Sigmoid colon (tissue), 7 donors: Measurements from ENCODE around the gene ZNF521. TPM values are rescaled to one million over a fixed set of nuclear protein-coding genes. Genes with fewer than 3 reads are reported as not detected.

Experiments used
- DNase-seq: peaks from one replicate; pipeline ENCODE4 v3.0.0-alpha.2; 2019
- H3K27ac ChIP-seq, 4 donors: fragments of 200-600 bp; sonication (generic); one replicate each; pipeline ENCODE4 v1.5.1; 2016 to 2019; ENCODE audit warnings: mild to moderate bottlenecking in 1 of 4
- H3K27me3 ChIP-seq, 3 donors: fragments of 200-600 bp; sonication (generic); one replicate each; pipeline ENCODE4 v1.5.1; 2019; ENCODE audit warnings: mild to moderate bottlenecking in 1 of 3
- H3K36me3 ChIP-seq, 4 donors: fragments of 200-600 bp; sonication (generic); one replicate each; pipeline ENCODE4 v1.5.1; 2016 to 2019
- H3K4me1 ChIP-seq, 4 donors: fragments of 200-600 bp; sonication (generic); one replicate each; pipeline ENCODE4 v1.5.1; 2017 to 2019
- H3K4me3 ChIP-seq, 4 donors: fragments of 200-600 bp; sonication (generic); one replicate each; pipeline ENCODE4 v1.5.1; 2017 to 2019; ENCODE audit warnings: mild to moderate bottlenecking in 2 of 4, moderate library complexity in 1 of 4
- H3K9me3 ChIP-seq, 4 donors: fragments of 200-600 bp in 3 of 4; sonication (generic) in 3 of 4; one replicate each; pipeline versions ENCODE4 v1.5.1 to v1.6.1; 2013 to 2019
- EP300 ChIP-seq, 4 donors: sonication (generic); formaldehyde crosslinking; IDR thresholded peaks; one replicate each; pipeline ENCODE4 v1.6.1; 2017; ENCODE audit warnings: antibody characterized with exemption in 4 of 4
- POLR2A ChIP-seq, 2 donors: fragments of 450-650 bp; IDR thresholded peaks; one replicate each; pipeline ENCODE4 v1.6.1; 2016; ENCODE audit warnings: antibody characterized with exemption in 2 of 2, mild to moderate bottlenecking in 2 of 2, moderate library complexity in 2 of 2
- POLR2AphosphoS5 ChIP-seq, 4 donors: sonication (generic); formaldehyde crosslinking; IDR thresholded peaks; one replicate each; pipeline ENCODE4 v1.6.1; 2017; ENCODE audit warnings: antibody characterized with exemption in 4 of 4
- WGBS, 2 donors: extraction: QIAGEN DNeasy Blood & Tissue Kit; methylation state at CpG; one replicate each; pipeline ENCODE4 v1.1.7; 2013; 5-methylcytosine and 5-hydroxymethylcytosine counted together
- intact Hi-C: fragments of 100-400 bp; cut with DNase I; formaldehyde crosslinking; loops from one replicate; pipeline ENCODE4 v1.15.1; 2023
- polyA plus RNA-seq, 3 donors: library from polyadenylated mRNA; stranded (reverse); fragments of 200-250 nt; gene quantifications; one replicate each; pipeline ENCODE4 v1.2.3, GENCODE V29; 2013
- total RNA-seq, 4 donors: library from RNA; depleted of rRNA; stranded (reverse); fragments of >200 nt; gene quantifications; one replicate each; pipeline ENCODE4 v1.1.0, GENCODE V29; 2016
- TF ChIP-seq, protein P1 (sequence below), 4 experiments: fragments of 450-650 bp in 3 of 4; fragments of 200-600 bp in 1 of 4; IDR thresholded peaks; one replicate each; pipeline ENCODE4 v1.5.1; 2016 to 2019; ENCODE audit warnings: antibody characterized with exemption in 4 of 4, mild to moderate bottlenecking in 3 of 4, moderate library complexity in 2 of 4
- donor health status: healthy with polysubstance abuse.
- donor health status: Bipolar disorder and iron deficiency.
- donor health status: healthy.

The ZNF521 gene
- total and polyA plus RNA-seq, 7 donors, result 0.69 to 40.2 (median 12.0) TPM

DNA sequence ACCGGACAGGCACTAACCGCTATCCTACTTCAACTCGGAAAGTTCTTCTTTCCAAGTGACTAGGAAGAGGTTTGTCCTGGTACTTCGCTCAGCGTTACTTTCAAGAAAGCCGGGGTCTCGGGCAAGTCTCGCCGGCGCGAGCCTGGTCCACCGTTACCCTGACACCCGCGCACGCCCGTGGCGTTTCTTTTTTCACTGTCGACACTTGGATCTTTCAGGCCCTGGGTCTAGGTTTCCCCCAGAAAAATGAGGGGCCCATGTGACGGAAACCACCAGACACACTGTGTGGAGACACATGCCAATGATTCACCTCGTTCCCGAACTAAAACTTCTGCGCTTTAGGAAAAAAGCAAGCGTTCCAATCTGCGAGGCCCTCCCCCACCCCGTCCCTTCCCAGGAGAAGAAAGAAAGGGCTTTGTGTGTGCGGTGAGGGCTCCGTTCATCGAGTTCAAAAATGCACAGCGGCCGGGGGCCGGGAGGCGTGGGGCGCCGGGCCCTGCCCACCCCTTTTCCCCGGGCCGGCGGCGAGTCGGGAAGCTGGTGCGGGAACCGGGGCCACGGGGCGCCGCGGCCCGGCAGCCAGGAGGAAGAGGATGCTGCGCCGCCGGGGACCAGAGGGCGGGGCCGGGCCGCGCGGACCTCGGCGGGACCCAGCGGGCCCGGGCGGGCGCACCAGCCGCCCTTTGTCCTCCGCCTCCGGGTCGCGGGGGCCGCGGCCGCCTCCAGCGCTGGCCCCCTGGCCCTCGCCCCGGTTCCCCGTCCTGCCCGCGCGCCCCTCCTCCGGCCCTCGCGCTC is 2.6 kb downstream of the ZNF521 start:
- Histone ChIP-seq H3K9me3 (no peaks in the 10 kb centered on the region), H3K4me1 (peaks cover 0 to 21% (median 4%) of the 10 kb centered on the region in 4 donors), H3K27ac (peak overlapping the region; percentile 85 to 92 (median 88)), H3K4me3 (peak overlapping the region; percentile 56 to 77 (median 65)), H3K27me3 (peaks cover 0 to 4% (median 0%) of the 10 kb centered on the region in 3 donors), H3K36me3 (no peaks in the 10 kb centered on the region)
- peak; percentile 70 for DNase-seq
- 2 to 4% methylated on average over 78 of the region's 78 CpGs for WGBS, 2 donors
- intact Hi-C loops, result no loop called here
- TF ChIP-seq, protein P1, sequence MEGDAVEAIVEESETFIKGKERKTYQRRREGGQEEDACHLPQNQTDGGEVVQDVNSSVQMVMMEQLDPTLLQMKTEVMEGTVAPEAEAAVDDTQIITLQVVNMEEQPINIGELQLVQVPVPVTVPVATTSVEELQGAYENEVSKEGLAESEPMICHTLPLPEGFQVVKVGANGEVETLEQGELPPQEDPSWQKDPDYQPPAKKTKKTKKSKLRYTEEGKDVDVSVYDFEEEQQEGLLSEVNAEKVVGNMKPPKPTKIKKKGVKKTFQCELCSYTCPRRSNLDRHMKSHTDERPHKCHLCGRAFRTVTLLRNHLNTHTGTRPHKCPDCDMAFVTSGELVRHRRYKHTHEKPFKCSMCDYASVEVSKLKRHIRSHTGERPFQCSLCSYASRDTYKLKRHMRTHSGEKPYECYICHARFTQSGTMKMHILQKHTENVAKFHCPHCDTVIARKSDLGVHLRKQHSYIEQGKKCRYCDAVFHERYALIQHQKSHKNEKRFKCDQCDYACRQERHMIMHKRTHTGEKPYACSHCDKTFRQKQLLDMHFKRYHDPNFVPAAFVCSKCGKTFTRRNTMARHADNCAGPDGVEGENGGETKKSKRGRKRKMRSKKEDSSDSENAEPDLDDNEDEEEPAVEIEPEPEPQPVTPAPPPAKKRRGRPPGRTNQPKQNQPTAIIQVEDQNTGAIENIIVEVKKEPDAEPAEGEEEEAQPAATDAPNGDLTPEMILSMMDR (IDR thresholded peaks at IDR 0.05), result no peak
- TF ChIP-seq POLR2A (IDR thresholded peaks at IDR 0.05), result no peak
- no peak for TF ChIP-seq POLR2AphosphoS5 (IDR thresholded peaks at IDR 0.05)
- TF ChIP-seq EP300 (IDR thresholded peaks at IDR 0.05), result no peak

DNA sequence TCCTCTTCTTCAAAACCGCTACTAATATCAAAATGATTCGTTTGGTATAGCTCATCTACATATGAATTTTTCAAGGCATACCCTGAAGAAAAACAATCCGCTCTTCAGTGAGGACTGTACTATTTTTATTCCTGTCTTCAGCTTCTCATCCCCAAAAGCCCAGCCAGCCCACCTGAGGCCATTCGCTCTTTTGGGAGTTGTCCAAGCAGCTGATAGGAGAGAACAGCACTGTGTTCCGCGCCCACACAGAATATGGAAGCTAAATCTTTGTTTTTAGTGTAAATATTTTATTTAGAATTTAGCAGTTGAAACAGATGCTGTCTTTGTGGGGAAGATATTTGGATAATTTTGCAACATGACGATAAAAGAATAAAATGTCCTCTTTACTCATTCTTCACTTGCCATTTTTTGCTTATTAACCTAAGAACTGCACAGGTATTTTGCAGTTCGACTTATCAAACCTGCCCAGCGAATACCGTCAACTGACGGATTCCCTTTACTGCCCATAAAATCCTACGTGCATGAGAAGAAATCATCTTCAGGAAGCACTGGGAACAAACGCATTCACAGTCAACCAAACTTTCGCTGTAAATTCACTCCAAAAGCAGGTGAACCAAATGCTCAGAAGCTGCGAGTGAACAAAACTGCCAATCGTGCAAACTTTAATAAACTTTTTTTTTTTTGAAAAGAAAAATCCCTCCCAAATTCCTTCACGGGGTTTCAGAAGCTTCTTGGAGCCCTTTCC is 3.4 kb downstream of the ZNF521 start:
- TF ChIP-seq EP300 (IDR thresholded peaks at IDR 0.05) (no peak), POLR2AphosphoS5 (IDR thresholded peaks at IDR 0.05) (no peak), POLR2A (IDR thresholded peaks at IDR 0.05) (no peak)
- TF ChIP-seq, protein P1 (IDR thresholded peaks at IDR 0.05), result no peak
- H3K9me3 ChIP-seq, result no peaks in the 10 kb centered on the region
- no peak for DNase-seq
- 41 to 50% methylated on average over 17 of the region's 17 CpGs for WGBS, 2 donors
- peak overlapping the region; percentile 40 to 77 (median 65) for H3K4me3 ChIP-seq
- intact Hi-C loops, result no loop called here
- H3K27me3 ChIP-seq, result peaks cover 0 to 4% (median 0%) of the 10 kb centered on the region in 3 donors
- H3K27ac ChIP-seq, result peak overlapping the region; percentile 85 to 92 (median 88)
- peaks cover 0 to 21% (median 4%) of the 10 kb centered on the region in 4 donors for H3K4me1 ChIP-seq
- H3K36me3 ChIP-seq, result no peaks in the 10 kb centered on the region

DNA sequence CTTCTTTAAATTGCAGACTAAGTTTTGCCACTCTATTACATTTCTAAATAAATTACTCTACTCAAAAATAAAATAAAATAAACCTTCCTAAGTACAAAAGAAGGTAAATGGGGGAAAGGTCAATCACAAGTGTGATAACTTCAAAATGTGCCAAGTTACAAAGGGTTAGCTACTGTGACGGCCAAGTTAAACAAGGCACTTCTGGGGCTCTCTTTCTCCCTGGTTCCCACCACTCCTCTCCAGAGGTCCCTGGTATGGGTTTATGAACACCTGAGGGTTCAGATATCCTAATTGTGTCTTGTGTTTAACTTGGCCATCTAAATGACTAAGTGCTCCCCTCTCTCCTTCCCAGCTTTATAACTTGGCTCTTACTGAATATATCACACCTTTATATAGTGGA is 5.4 kb downstream of the ZNF521 start:
- no peak for DNase-seq
- peak overlapping the region in 2 of 4 donors; percentile 6 to 13 for H3K27ac ChIP-seq

DNA sequence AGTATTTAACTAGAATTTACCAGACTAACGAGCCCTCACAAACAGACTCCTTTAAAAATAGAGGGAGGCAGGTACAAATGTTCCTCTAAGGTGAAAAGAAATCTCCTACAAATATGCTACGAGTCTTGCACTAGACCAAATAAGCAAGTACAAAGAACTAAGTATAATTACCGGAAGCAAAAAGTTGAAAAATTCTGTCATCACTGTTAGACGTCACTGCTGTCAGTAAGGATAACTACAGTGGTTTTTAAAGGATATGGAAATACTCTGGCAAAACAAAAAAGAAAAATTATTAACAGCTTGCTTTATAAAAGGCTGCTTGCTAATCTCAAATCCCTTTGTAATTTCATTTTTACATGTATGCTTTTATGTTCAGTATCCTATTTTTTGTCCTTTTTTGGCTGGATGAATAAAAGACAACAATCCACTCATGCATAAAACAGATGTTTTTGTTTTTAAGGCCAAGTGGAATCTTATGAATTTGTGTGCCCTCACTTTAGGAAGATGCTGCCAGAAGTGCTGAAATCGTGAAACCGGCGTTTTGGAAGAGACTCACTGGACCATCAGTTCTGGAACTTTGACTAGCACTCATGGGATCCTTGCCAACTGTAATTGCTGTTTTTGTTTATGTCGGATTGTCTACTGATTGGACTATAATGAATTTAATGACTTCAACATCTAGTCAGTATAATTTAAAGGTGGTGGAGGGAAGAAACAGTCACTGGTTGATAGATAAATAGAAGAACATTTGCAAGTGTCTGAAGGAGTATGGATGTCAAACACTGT is 6.7 kb downstream of the ZNF521 start:
- TF ChIP-seq POLR2A (IDR thresholded peaks at IDR 0.05) (no peak), POLR2AphosphoS5 (IDR thresholded peaks at IDR 0.05) (no peak)
- 50 to 74% methylated on average over 8 of the region's 8 CpGs for WGBS, 2 donors
- no peaks in the 10 kb centered on the region for H3K9me3 ChIP-seq
- H3K36me3 ChIP-seq, result no peaks in the 10 kb centered on the region
- intact Hi-C loops, result no loop called here
- DNase-seq, result no peak
- H3K4me1 ChIP-seq, result peaks cover 0 to 11% (median 0%) of the 10 kb centered on the region in 4 donors
- H3K27ac ChIP-seq, result peak overlapping the region in 1 of 4 donors; percentile 24
- H3K4me3 ChIP-seq, result no peak overlapping the region
- H3K27me3 ChIP-seq, result peaks cover 0 to 4% (median 0%) of the 10 kb centered on the region in 3 donors

More for the DNA sequence above, 5.4 kb downstream of the ZNF521 start:
- peaks cover 0 to 17% (median 0%) of the 10 kb centered on the region in 4 donors for H3K4me1 ChIP-seq
- H3K27me3 ChIP-seq, result peaks cover 0 to 4% (median 0%) of the 10 kb centered on the region in 3 donors
- 33 to 81% methylated on average over 1 of the region's 1 CpG for WGBS, 2 donors
- no peaks in the 10 kb centered on the region for H3K9me3 ChIP-seq
- TF ChIP-seq EP300 (IDR thresholded peaks at IDR 0.05) (no peak), POLR2AphosphoS5 (IDR thresholded peaks at IDR 0.05) (no peak)
- intact Hi-C loops, result no loop called here
- no peaks in the 10 kb centered on the region for H3K36me3 ChIP-seq
- no peak overlapping the region for H3K4me3 ChIP-seq

DNA sequence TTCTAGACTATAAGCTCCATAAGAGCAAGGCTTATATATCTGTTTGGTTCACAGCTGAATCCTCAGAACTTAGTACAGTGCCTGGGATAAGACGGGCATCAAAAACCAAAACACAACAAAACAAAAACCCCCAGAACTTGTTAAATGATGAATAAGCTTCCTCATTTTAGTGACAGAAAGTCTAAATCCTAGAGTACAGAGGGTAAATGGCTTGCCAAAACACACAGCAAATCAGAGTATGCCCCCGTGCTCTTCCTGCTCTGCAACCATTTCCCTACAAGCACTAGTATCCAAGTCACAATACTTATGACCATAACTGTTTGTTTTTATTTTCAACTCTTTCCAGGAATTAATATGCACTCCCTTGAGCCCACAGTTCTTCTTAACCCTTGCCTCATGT is 10.1 kb downstream of the ZNF521 start:
- WGBS, 2 donors, result 55 to 61% methylated on average over 2 of the region's 2 CpGs
- intact Hi-C loops, result no loop called here
- Histone ChIP-seq H3K36me3 (no peaks in the 10 kb centered on the region), H3K4me1 (no peaks in the 10 kb centered on the region), H3K9me3 (no peaks in the 10 kb centered on the region), H3K27me3 (no peaks in the 10 kb centered on the region), H3K27ac (no peak overlapping the region), H3K4me3 (no peak overlapping the region)
- TF ChIP-seq EP300 (IDR thresholded peaks at IDR 0.05) (no peak), POLR2A (IDR thresholded peaks at IDR 0.05) (no peak), POLR2AphosphoS5 (IDR thresholded peaks at IDR 0.05) (no peak)
- TF ChIP-seq, protein P1 (IDR thresholded peaks at IDR 0.05), result no peak
- no peak for DNase-seq
